SH-SY5Y (cell line): ENCODE measurements around the gene PEAR1.

Source experiments
- GATA2 ChIP-seq: IDR thresholded peaks from 2 replicates; pipeline ENCODE4 v1.6.1; 2011; ENCODE audit warnings: mild to moderate bottlenecking, low read depth, low read length
- GATA3 ChIP-seq: IDR thresholded peaks from 2 replicates; pipeline ENCODE4 v1.6.1; 2011; ENCODE audit warnings: low read depth, mild to moderate bottlenecking, low read length, moderate library complexity

- TF ChIP-seq GATA3 (no peak), GATA2 (no peak)
Measured at GRCh38 chr1:156927215-156928042, 33.9 kb downstream of the PEAR1 start.
